SK-N-SH treated with all-trans-retinoic acid at 6 μM for 48 hours (cell line): ENCODE measurements around the gene TBCD.

Experiments
- ARNTL ChIP-seq: fragments of 450-650 bp; formaldehyde crosslinking; IDR thresholded peaks from 2 replicates; pipeline ENCODE4 v1.5.0; 2020; ENCODE audit warnings: low read depth, mild to moderate bottlenecking, moderate library complexity, borderline replicate concordance
- CSRNP3 ChIP-seq: fragments of 250-450 bp; sonication (Bioruptor Pico); IDR thresholded peaks from 2 replicates; pipeline ENCODE4 v1.5.1; 2021; ENCODE audit warnings: mild to moderate bottlenecking, moderate library complexity
- ISL1 ChIP-seq: fragments of 250-450 bp; sonication (Bioruptor Pico); IDR thresholded peaks from 2 replicates; pipeline ENCODE4 v2.1.2; 2022; ENCODE audit warnings: mild to moderate bottlenecking, moderate library complexity
- PPARA ChIP-seq: fragments of 250-450 bp; sonication (Bioruptor Pico); IDR thresholded peaks from 2 replicates; pipeline ENCODE4 v1.5.0; 2020; ENCODE audit warnings: mild to moderate bottlenecking, borderline replicate concordance
- RARB ChIP-seq: fragments of 250-450 bp; sonication (Bioruptor Pico); IDR thresholded peaks from 2 replicates; pipeline ENCODE4 v1.8.0; 2021; ENCODE audit warnings: mild to moderate bottlenecking, moderate library complexity
- TCF4 ChIP-seq: fragments of 250-450 bp; sonication (Bioruptor Pico); IDR thresholded peaks from 2 replicates; pipeline ENCODE4 v1.8.0; 2021; ENCODE audit warnings: mild to moderate bottlenecking, moderate library complexity, borderline replicate concordance
- TOX ChIP-seq: fragments of 250-450 bp; sonication (Bioruptor Pico); IDR thresholded peaks from 2 replicates; pipeline ENCODE4 v1.8.0; 2021; ENCODE audit warnings: mild to moderate bottlenecking, moderate library complexity, borderline replicate concordance
- TSHZ2 ChIP-seq: fragments of 250-450 bp; sonication (Bioruptor Pico); IDR thresholded peaks from 2 replicates; pipeline ENCODE4 v1.5.0; 2020; ENCODE audit warnings: mild to moderate bottlenecking, moderate library complexity
- ZFP3 ChIP-seq: fragments of 250-450 bp; sonication (Bioruptor Pico); IDR thresholded peaks from 2 replicates; pipeline ENCODE4 v1.5.0; 2020; ENCODE audit warnings: mild to moderate bottlenecking, moderate library complexity
- ZFP30 ChIP-seq: fragments of 450-650 bp; formaldehyde crosslinking; IDR thresholded peaks from 2 replicates; pipeline ENCODE4 v1.5.0; 2022; ENCODE audit warnings: mild to moderate bottlenecking, moderate library complexity
- ZNF70 ChIP-seq: fragments of 450-650 bp; formaldehyde crosslinking; IDR thresholded peaks from 2 replicates; pipeline ENCODE4 v1.5.0; 2020; ENCODE audit warnings: mild to moderate bottlenecking, moderate library complexity
- ZNF8 ChIP-seq: fragments of 450-650 bp; formaldehyde crosslinking; IDR thresholded peaks from 2 replicates; pipeline ENCODE4 v1.5.0; 2020; ENCODE audit warnings: mild to moderate bottlenecking, moderate library complexity
- TF ChIP-seq, protein P1 (sequence below): fragments of 250-450 bp; sonication (Bioruptor Pico); IDR thresholded peaks from 2 replicates; pipeline ENCODE4 v1.8.0; 2020; ENCODE audit warnings: mild to moderate bottlenecking, moderate library complexity, borderline replicate concordance

DNA sequence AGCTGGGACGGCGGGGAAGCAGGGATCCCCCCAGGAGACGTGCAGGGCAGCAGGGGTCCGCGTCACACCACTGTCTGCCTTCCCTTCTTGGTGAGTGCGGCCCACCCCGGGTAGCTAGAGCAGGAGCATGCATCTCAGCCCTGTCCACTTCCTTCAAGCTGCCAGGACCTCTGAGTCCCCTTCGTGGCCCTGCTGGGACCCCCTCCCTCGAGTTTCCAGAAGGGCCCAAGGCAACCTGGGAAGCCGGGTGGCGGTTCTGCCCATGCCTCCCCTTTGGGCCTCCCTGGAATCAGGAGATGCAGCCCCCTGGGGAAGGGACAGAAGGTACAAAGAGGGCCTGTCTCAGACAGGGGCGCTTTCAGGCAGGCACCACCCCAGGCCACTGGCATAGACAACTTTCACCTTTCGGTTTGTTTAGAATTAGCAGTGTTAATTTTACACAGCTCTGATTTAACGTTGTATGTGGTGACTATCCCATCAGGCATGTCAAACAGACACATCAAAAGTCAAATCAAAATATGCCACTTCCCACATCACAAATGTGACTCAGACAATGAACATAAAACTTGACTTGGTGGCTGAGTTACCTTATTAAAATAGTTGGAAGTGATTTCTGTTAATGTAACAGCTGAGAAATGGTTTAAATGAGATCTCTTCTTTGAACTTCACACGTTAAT lies 233.0 kb downstream of the TBCD start:
- no peak for TF ChIP-seq TSHZ2
- no peak for TF ChIP-seq RARB (CRISPR knock-in tag)
- no peak for TF ChIP-seq TOX
- TF ChIP-seq CSRNP3 (CRISPR knock-in tag): no peak
- no peak for TF ChIP-seq ARNTL (CRISPR knock-in tag)
- no peak for TF ChIP-seq ZFP3
- TF ChIP-seq, protein P1, sequence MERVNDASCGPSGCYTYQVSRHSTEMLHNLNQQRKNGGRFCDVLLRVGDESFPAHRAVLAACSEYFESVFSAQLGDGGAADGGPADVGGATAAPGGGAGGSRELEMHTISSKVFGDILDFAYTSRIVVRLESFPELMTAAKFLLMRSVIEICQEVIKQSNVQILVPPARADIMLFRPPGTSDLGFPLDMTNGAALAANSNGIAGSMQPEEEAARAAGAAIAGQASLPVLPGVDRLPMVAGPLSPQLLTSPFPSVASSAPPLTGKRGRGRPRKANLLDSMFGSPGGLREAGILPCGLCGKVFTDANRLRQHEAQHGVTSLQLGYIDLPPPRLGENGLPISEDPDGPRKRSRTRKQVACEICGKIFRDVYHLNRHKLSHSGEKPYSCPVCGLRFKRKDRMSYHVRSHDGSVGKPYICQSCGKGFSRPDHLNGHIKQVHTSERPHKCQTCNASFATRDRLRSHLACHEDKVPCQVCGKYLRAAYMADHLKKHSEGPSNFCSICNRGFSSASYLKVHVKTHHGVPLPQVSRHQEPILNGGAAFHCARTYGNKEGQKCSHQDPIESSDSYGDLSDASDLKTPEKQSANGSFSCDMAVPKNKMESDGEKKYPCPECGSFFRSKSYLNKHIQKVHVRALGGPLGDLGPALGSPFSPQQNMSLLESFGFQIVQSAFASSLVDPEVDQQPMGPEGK (CRISPR knock-in tag): no peak
- TF ChIP-seq ZFP30: no peak
- TF ChIP-seq ZNF70 (CRISPR knock-in tag): no peak
- no peak for TF ChIP-seq TCF4
- no peak for TF ChIP-seq PPARA
- no peak for TF ChIP-seq ZNF8 (CRISPR knock-in tag)
- TF ChIP-seq ISL1 (CRISPR knock-in tag): no peak
